ENCODE results near the gene SNAP25.

DNA sequence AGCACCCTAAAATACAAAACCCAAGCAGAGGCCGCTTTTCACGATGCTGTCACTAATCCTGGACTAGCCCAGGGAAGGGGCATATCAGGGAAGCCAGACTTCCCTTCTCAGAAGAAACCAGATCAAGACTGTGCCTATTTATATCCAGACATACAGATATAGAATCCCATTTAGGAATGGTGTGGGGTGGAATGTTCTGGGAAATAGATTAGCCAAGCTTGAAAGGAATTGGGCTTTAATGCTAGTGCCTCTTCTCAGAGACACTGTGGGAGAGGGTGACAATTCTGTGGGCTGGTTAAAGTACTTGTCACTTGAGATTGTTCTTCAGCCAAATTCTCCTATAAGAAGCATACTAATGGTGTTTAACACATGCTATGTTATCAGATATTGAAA lies 45.5 kb downstream of the SNAP25 start:
- TF ChIP-seq, protein P1, sequence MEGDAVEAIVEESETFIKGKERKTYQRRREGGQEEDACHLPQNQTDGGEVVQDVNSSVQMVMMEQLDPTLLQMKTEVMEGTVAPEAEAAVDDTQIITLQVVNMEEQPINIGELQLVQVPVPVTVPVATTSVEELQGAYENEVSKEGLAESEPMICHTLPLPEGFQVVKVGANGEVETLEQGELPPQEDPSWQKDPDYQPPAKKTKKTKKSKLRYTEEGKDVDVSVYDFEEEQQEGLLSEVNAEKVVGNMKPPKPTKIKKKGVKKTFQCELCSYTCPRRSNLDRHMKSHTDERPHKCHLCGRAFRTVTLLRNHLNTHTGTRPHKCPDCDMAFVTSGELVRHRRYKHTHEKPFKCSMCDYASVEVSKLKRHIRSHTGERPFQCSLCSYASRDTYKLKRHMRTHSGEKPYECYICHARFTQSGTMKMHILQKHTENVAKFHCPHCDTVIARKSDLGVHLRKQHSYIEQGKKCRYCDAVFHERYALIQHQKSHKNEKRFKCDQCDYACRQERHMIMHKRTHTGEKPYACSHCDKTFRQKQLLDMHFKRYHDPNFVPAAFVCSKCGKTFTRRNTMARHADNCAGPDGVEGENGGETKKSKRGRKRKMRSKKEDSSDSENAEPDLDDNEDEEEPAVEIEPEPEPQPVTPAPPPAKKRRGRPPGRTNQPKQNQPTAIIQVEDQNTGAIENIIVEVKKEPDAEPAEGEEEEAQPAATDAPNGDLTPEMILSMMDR (IDR thresholded peaks at IDR 0.05), result no peak
- TF ChIP-seq EZH2 (IDR thresholded peaks at IDR 0.05; ENCODE audit: borderline replicate concordance, insufficient read depth, low read depth, low read length, poor library complexity, severe bottlenecking), result no peak

All from B cell (primary cell).